Measurements from ENCODE around the gene FRMD8. TPM values are rescaled to one million over a fixed set of nuclear protein-coding genes. Genes with fewer than 3 reads are reported as not detected.
A peak's percentile ranks its signal among the peaks of the same experiment; 100 is the strongest.

The FRMD8 gene
- total and polyA plus RNA-seq, 9 of the 15 experiments (the other 6 are each of a cell fraction or from before 2014, with no cell fraction given), result 4.5 to 54.5 (median 15.8) TPM

DNA sequence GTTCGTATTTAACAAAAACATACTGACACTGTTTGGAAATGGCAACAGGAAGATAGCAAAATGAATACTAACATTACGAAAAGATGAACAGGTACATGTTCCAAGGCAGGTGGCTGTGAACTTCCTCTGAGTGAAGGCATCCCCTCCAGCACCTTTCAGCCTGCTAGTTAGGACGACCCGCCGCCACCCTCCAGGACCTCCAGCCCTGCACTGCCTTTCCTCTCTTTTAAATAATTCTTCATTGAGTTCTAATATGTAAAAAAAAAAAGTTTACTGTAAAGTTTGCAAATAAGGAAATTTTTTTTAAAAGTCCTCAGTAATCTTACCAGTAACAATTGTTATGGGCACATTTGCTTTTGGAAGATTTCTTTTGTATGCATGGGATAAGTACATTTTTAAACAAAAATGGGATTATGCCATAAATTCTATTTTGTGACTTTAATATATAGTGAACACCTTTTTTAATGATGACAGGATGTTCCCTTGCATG is 42.2 kb downstream of the FRMD8 start (continued):
- TF ChIP-seq CREM (IDR thresholded peaks at IDR 0.05; ENCODE audit: low read depth) (no peak), BRF1 (IDR thresholded peaks at IDR 0.05; ENCODE audit: borderline replicate concordance, extremely low read depth, insufficient read length) (no peak), NUFIP1 (IDR thresholded peaks at IDR 0.05; ENCODE audit: partially characterized antibody) (no peak), ARID2 (IDR thresholded peaks at IDR 0.05) (0 out of 2 replicates have a peak, but pooled peaks have one; percentile 15), ZNF830 (CRISPR knock-in tag; IDR thresholded peaks at IDR 0.05) (no peak), KLF10 (CRISPR knock-in tag; IDR thresholded peaks at IDR 0.05) (no peak), FOXA3 (CRISPR knock-in tag; conservative IDR thresholded peaks at IDR 0.05 in 1 of 2, IDR thresholded peaks at IDR 0.05 in 1 of 2) (no peak), RFX7 (CRISPR knock-in tag; IDR thresholded peaks at IDR 0.05) (0 out of 2 replicates have a peak, but pooled peaks have one; percentile 5), ZNF3 (CRISPR knock-in tag; IDR thresholded peaks at IDR 0.05) (no peak; the same call in 1 of the 2 replicates), ZNF232 (CRISPR knock-in tag; IDR thresholded peaks at IDR 0.05) (no peak), NFATC3 (IDR thresholded peaks at IDR 0.05) (no peak), PTBP1 (IDR thresholded peaks at IDR 0.05; ENCODE audit: low read depth, low read length) (peak; percentile 65), ETV5 (CRISPR knock-in tag; IDR thresholded peaks at IDR 0.05; ENCODE audit: low read depth) (no peak), TAF1 (IDR thresholded peaks at IDR 0.05; ENCODE audit: control insufficient read depth, extremely low read depth, insufficient read depth, low read length, severe bottlenecking) (no peak), SMARCE1 (IDR thresholded peaks at IDR 0.05) (no peak), POLR2G (IDR thresholded peaks at IDR 0.05; ENCODE audit: low read depth, low read length) (peak; percentile 72), ZNF197 (CRISPR knock-in tag; IDR thresholded peaks at IDR 0.05; ENCODE audit: low read depth) (no peak), POU5F1 (IDR thresholded peaks at IDR 0.05; ENCODE audit: borderline replicate concordance, low read depth, low read length, partially characterized antibody) (no peak), E2F6 (IDR thresholded peaks at IDR 0.05; ENCODE audit: borderline replicate concordance in 1 of 2, extremely low read depth in 1 of 2, insufficient read depth in 1 of 2, insufficient read length in 1 of 2, low read depth in 1 of 2, low read length in 1 of 2, poor library complexity in 1 of 2, severe bottlenecking in 1 of 2) (no peak), HLTF (IDR thresholded peaks at IDR 0.05) (no peak), XRCC5 (IDR thresholded peaks at IDR 0.05; ENCODE audit: low read depth, low read length) (no peak), PHF20 (IDR thresholded peaks at IDR 0.05; ENCODE audit: partially characterized antibody) (no peak), EWSR1 (IDR thresholded peaks at IDR 0.05; ENCODE audit: borderline replicate concordance, low read depth, partially characterized antibody) (no peak), HMGXB4 (CRISPR knock-in tag; IDR thresholded peaks at IDR 0.05) (no peak), TCF7L2 (IDR thresholded peaks at IDR 0.05; ENCODE audit: low read depth, low read length) (no peak), HDAC8 (tag; IDR thresholded peaks at IDR 0.05) (no peak), ZNF79 (CRISPR knock-in tag; IDR thresholded peaks at IDR 0.05; ENCODE audit: low read depth) (no peak), TSC22D4 (tag; IDR thresholded peaks at IDR 0.05) (no peak), ELF2 (CRISPR knock-in tag; IDR thresholded peaks at IDR 0.05) (no peak), PML (IDR thresholded peaks at IDR 0.05; ENCODE audit: low read length) (no peak; the same call in 1 of the 2 replicates)

All from K562 (cell line).